Astrocyte (in vitro differentiated cells and primary cell): ENCODE results near the gene IQCH. TPM values are rescaled to one million over a fixed set of nuclear protein-coding genes. Genes with fewer than 3 reads are reported as not detected.

Source experiments
- DNase-seq: peaks from one replicate; pipeline ENCODE4 v3.0.0-alpha.2; 2010; ENCODE audit warnings: low read depth
- FAIRE-seq: peaks from 2 replicates; lab custom pipeline; 2011; peaks lifted over from hg19 to GRCh38; lab: Jason Lieb, UNC
- H2AFZ ChIP-seq: 2 replicates; pipeline ENCODE4 v1.6.0; 2012; ENCODE audit warnings: low read depth, low read length, inconsistent platforms
- H3K27ac ChIP-seq: 2 replicates; pipeline ENCODE4 v1.5.1; 2011; ENCODE audit warnings: low read depth, low read length, inconsistent platforms
- H3K27me3 ChIP-seq: 2 replicates; pipeline ENCODE4 v1.6.0; 2011; ENCODE audit warnings: low read length, inconsistent platforms; ENCODE audit not compliant: insufficient read depth
- H3K36me3 ChIP-seq: 2 replicates; pipeline ENCODE4 v1.5.1; 2011; ENCODE audit warnings: low read length, inconsistent platforms; ENCODE audit not compliant: insufficient read depth
- H3K4me1 ChIP-seq: 2 replicates; pipeline ENCODE4 v1.5.1; 2011; ENCODE audit warnings: low read length, inconsistent platforms; ENCODE audit not compliant: insufficient read depth
- H3K4me2 ChIP-seq: 2 replicates; pipeline ENCODE4 v1.6.0; 2012; ENCODE audit warnings: low read length, inconsistent platforms
- H3K4me3 ChIP-seq: 2 replicates; pipeline ENCODE4 v1.5.1; 2011; ENCODE audit warnings: low read depth, mild to moderate bottlenecking, low read length, inconsistent platforms; ENCODE audit not compliant: insufficient read depth
- H3K79me2 ChIP-seq: 2 replicates; pipeline ENCODE4 v1.6.0; 2012; ENCODE audit warnings: mild to moderate bottlenecking, low read length, inconsistent platforms; ENCODE audit not compliant: insufficient read depth
- H3K9ac ChIP-seq: 2 replicates; pipeline ENCODE4 v1.6.0; 2012; ENCODE audit warnings: mild to moderate bottlenecking, low read length, inconsistent platforms
- H3K9me3 ChIP-seq: 2 replicates; pipeline ENCODE4 v1.5.1; 2012; ENCODE audit warnings: low read depth, mild to moderate bottlenecking, low read length, inconsistent platforms; ENCODE audit not compliant: insufficient read depth
- H4K20me1 ChIP-seq: 2 replicates; pipeline ENCODE4 v1.6.0; 2012; ENCODE audit warnings: low read length, inconsistent platforms; ENCODE audit not compliant: insufficient read depth
- H3K27ac Mint-ChIP-seq: one replicate; pipeline ENCODE4 v1.8.0; 2021; ENCODE audit warnings: mild to moderate bottlenecking, mixed read lengths; ENCODE audit not compliant: unreplicated experiment
- H3K27me3 Mint-ChIP-seq: one replicate; pipeline ENCODE4 v1.8.0; 2021; ENCODE audit warnings: low read depth, mixed read lengths; ENCODE audit not compliant: unreplicated experiment
- H3K36me3 Mint-ChIP-seq: one replicate; pipeline ENCODE4 v1.8.0; 2021; ENCODE audit warnings: low read depth, mixed read lengths; ENCODE audit not compliant: unreplicated experiment
- H3K4me1 Mint-ChIP-seq: one replicate; pipeline ENCODE4 v1.8.0; 2021; ENCODE audit warnings: low read depth, mixed read lengths; ENCODE audit not compliant: unreplicated experiment
- H3K4me3 Mint-ChIP-seq: one replicate; pipeline ENCODE4 v1.8.0; 2021; ENCODE audit warnings: mild to moderate bottlenecking, moderate library complexity, mixed read lengths; ENCODE audit not compliant: unreplicated experiment
- H3K9me3 Mint-ChIP-seq: one replicate; pipeline ENCODE4 v1.8.0; 2021; ENCODE audit warnings: mild to moderate bottlenecking, mixed read lengths; ENCODE audit not compliant: unreplicated experiment
- EZH2 ChIP-seq: IDR thresholded peaks from 2 replicates; pipeline ENCODE4 v1.6.1; 2012; ENCODE audit warnings: mild to moderate bottlenecking, low read length, inconsistent platforms; ENCODE audit not compliant: insufficient read depth
- total RNA-seq: library from RNA; stranded (reverse); gene quantifications from 2 replicates; pipeline ENCODE4 v1.2.1, GENCODE V29; 2021
- TF ChIP-seq, protein P1 (sequence below): IDR thresholded peaks from 2 replicates; pipeline ENCODE4 v1.5.1; 2011; ENCODE audit warnings: low read depth, mild to moderate bottlenecking, inconsistent platforms, low read length, moderate library complexity; ENCODE audit not compliant: insufficient read depth

IQCH gene
- total RNA-seq, 1 donor from 2014 or later, result 2.7 TPM

DNA sequence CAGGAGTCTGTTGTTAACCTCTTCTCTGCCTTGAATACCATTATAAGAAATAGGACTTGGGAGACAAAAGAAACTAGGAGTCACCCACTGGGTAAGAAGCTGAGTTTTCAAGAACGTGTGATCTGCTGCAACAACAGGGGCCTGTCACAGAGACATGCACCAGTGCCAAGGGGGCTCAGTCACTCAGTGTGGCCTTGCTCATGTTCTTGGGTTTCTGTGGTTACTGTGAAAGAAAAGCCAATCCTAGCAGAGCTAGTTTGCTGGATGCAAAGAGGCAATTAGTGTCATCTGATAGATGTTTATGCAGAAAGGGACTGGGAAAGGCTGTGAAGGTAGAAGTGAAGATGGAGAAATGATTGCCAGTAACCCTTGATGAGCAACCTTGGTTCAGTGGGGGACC lies 126.3 kb downstream of the IQCH start:
- no peaks in the 10 kb centered on the region for H3K79me2 ChIP-seq

DNA sequence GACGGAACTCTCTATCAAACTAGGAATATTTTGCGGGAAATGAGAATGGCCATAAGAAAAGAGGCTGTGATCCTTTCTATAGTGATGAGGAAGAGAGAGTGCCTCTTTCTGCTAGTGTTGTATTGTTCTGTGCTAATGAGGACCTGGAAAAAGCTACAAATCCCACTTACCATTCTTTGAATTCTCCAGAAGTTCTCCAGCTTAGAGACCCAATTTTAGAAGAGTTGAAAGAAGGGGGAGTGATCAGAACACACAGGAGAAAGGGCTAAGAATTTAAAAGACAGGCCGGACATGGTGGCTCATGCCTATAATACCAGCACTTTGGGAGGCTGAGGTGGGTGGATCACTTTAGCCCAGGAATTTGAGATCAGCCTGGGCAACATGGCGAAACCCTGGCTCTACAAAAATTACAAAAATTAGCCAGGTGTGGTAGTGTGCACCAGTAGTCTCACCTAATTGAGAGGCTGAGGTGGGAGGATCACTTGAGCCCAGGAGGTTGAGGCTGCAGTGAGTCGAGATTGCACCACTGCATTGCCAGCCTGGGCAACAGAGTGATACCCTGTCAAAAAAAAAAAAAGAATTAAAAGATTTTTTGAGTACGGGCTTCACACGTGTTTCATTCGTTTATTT lies 126.9 kb downstream of the IQCH start:
- Histone ChIP-seq H3K79me2 (no peaks in the 10 kb centered on the region), H3K4me1 (no peaks in the 10 kb centered on the region), H3K27me3 (no peaks in the 10 kb centered on the region), H3K36me3 (no peaks in the 10 kb centered on the region), H3K9me3 (no peaks in the 10 kb centered on the region), H3K4me3 (no peak overlapping the region), H4K20me1 (no peaks in the 10 kb centered on the region), H3K27ac (no peak overlapping the region), H2AFZ (no peak overlapping the region), H3K4me2 (no peak overlapping the region), H3K9ac (no peak overlapping the region)
- TF ChIP-seq EZH2, result no peak
- TF ChIP-seq, protein P1, sequence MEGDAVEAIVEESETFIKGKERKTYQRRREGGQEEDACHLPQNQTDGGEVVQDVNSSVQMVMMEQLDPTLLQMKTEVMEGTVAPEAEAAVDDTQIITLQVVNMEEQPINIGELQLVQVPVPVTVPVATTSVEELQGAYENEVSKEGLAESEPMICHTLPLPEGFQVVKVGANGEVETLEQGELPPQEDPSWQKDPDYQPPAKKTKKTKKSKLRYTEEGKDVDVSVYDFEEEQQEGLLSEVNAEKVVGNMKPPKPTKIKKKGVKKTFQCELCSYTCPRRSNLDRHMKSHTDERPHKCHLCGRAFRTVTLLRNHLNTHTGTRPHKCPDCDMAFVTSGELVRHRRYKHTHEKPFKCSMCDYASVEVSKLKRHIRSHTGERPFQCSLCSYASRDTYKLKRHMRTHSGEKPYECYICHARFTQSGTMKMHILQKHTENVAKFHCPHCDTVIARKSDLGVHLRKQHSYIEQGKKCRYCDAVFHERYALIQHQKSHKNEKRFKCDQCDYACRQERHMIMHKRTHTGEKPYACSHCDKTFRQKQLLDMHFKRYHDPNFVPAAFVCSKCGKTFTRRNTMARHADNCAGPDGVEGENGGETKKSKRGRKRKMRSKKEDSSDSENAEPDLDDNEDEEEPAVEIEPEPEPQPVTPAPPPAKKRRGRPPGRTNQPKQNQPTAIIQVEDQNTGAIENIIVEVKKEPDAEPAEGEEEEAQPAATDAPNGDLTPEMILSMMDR, result no peak
- FAIRE-seq (no peak), DNase-seq (no peak)
- H3K9me3 Mint-ChIP-seq, result no peaks in the 10 kb centered on the region
- no peaks in the 10 kb centered on the region for H3K4me1 Mint-ChIP-seq
- H3K4me3 Mint-ChIP-seq, result no peak overlapping the region
- H3K27ac Mint-ChIP-seq, result no peak overlapping the region
- no peaks in the 10 kb centered on the region for H3K36me3 Mint-ChIP-seq
- no peaks in the 10 kb centered on the region for H3K27me3 Mint-ChIP-seq

More for the DNA sequence above, 126.3 kb downstream of the IQCH start:
- no peak overlapping the region for H3K27ac Mint-ChIP-seq
- no peaks in the 10 kb centered on the region for H3K36me3 ChIP-seq
- no peak for TF ChIP-seq EZH2
- TF ChIP-seq, protein P1, result no peak
- DNase-seq (no peak), FAIRE-seq (no peak)
- H3K4me3 Mint-ChIP-seq, result no peak overlapping the region
- H3K27ac ChIP-seq, result no peak overlapping the region
- H3K4me1 Mint-ChIP-seq, result no peaks in the 10 kb centered on the region
- no peak overlapping the region for H3K4me3 ChIP-seq
- no peaks in the 10 kb centered on the region for H3K27me3 Mint-ChIP-seq
- no peaks in the 10 kb centered on the region for H3K27me3 ChIP-seq
- no peaks in the 10 kb centered on the region for H3K4me1 ChIP-seq
- no peaks in the 10 kb centered on the region for H4K20me1 ChIP-seq
- no peaks in the 10 kb centered on the region for H3K36me3 Mint-ChIP-seq
- H3K9me3 Mint-ChIP-seq, result no peaks in the 10 kb centered on the region
- no peak overlapping the region for H3K9ac ChIP-seq
- H2AFZ ChIP-seq, result no peak overlapping the region
- no peak overlapping the region for H3K4me2 ChIP-seq
- H3K9me3 ChIP-seq, result no peaks in the 10 kb centered on the region

DNA sequence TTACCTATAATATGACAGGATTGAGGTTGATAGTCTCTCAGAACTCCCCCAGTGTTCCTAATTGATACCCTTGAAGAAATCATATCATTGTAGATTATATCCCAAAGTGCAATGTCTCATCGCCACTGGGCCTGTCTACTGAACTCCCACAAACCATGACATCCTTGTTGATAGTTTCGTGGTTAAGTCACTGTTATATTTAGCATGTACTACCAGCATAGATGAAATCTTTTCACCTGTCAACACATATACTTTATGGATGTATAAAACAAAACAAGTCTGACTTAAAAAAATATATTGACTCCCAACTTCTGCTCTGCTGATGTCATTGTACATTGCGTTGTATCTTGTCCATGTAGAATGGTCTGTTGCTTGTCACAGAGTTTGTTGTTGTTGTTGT lies 128.1 kb downstream of the IQCH start:
- Mint-ChIP-seq H3K9me3 (no peaks in the 10 kb centered on the region), H3K36me3 (no peaks in the 10 kb centered on the region), H3K27me3 (peaks cover 3% of the 10 kb centered on the region), H3K4me3 (no peak overlapping the region), H3K27ac (no peak overlapping the region), H3K4me1 (no peaks in the 10 kb centered on the region)
- no peaks in the 10 kb centered on the region for H4K20me1 ChIP-seq
- TF ChIP-seq, protein P1, result no peak
- TF ChIP-seq EZH2, result no peak
- no peak overlapping the region for H3K9ac ChIP-seq
- H3K4me3 ChIP-seq, result no peak overlapping the region
- no peaks in the 10 kb centered on the region for H3K4me1 ChIP-seq
- H3K36me3 ChIP-seq, result no peaks in the 10 kb centered on the region
- no peaks in the 10 kb centered on the region for H3K9me3 ChIP-seq
- no peak overlapping the region for H3K27ac ChIP-seq
- DNase-seq, result no peak
- no peaks in the 10 kb centered on the region for H3K79me2 ChIP-seq
- H3K4me2 ChIP-seq, result no peak overlapping the region
- H2AFZ ChIP-seq, result no peak overlapping the region
- H3K27me3 ChIP-seq, result no peaks in the 10 kb centered on the region
- no peak for FAIRE-seq
